ENCODE data around the gene CDHR2.

- peak in 1 of 2 donors; percentile 8 for TF ChIP-seq POLR2A (IDR thresholded peaks at IDR 0.05)
- TF ChIP-seq, protein P1, sequence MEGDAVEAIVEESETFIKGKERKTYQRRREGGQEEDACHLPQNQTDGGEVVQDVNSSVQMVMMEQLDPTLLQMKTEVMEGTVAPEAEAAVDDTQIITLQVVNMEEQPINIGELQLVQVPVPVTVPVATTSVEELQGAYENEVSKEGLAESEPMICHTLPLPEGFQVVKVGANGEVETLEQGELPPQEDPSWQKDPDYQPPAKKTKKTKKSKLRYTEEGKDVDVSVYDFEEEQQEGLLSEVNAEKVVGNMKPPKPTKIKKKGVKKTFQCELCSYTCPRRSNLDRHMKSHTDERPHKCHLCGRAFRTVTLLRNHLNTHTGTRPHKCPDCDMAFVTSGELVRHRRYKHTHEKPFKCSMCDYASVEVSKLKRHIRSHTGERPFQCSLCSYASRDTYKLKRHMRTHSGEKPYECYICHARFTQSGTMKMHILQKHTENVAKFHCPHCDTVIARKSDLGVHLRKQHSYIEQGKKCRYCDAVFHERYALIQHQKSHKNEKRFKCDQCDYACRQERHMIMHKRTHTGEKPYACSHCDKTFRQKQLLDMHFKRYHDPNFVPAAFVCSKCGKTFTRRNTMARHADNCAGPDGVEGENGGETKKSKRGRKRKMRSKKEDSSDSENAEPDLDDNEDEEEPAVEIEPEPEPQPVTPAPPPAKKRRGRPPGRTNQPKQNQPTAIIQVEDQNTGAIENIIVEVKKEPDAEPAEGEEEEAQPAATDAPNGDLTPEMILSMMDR (IDR thresholded peaks at IDR 0.05): no peak
Observed at GRCh38 chr5:176537554-176538229, 11.4 kb upstream of the CDHR2 start.
